HepG2 (cell line): ENCODE results near the gene PLD1.

Experiments
- ETV5 ChIP-seq: IDR thresholded peaks from 2 replicates; pipeline ENCODE4 v1.6.1; 2018; ENCODE audit warnings: missing biosample characterization, missing genetic modification reagents, inconsistent platforms, borderline replicate concordance
- ETV6 ChIP-seq: sonication (generic); formaldehyde crosslinking; conservative IDR thresholded peaks from 2 replicates; pipeline ENCODE4 v1.4.0; 2020; ENCODE audit warnings: missing genetic modification reagents
- FOSL2 ChIP-seq: sonication (generic); formaldehyde crosslinking; IDR thresholded peaks from 2 replicates; pipeline ENCODE4 v1.4.0; 2020; ENCODE audit warnings: missing genetic modification reagents
- SMAD9 ChIP-seq: sonication (generic); formaldehyde crosslinking; IDR thresholded peaks from 2 replicates; pipeline ENCODE4 v1.5.1; 2020; ENCODE audit warnings: mild to moderate bottlenecking, missing genetic modification reagents
- ZNF235 ChIP-seq: sonication (generic); formaldehyde crosslinking; IDR thresholded peaks from 2 replicates; pipeline ENCODE4 v1.8.1; 2023; ENCODE audit warnings: mild to moderate bottlenecking, missing genetic modification reagents, borderline replicate concordance
- ZNF292 ChIP-seq: sonication (generic); formaldehyde crosslinking; IDR thresholded peaks from 2 replicates; pipeline ENCODE4 v1.8.1; 2022; ENCODE audit warnings: mild to moderate bottlenecking, low read depth, missing genetic modification reagents, borderline replicate concordance
- TF ChIP-seq, protein P1 (sequence below): sonication (generic); formaldehyde crosslinking; IDR thresholded peaks from 2 replicates; pipeline ENCODE4 v1.9.0; 2021; ENCODE audit warnings: missing genetic modification reagents, borderline replicate concordance

- no peak for TF ChIP-seq ETV5 (CRISPR knock-in tag)
- TF ChIP-seq FOSL2 (CRISPR knock-in tag) = no peak
- no peak for TF ChIP-seq ZNF235 (CRISPR knock-in tag)
- no peak for TF ChIP-seq ETV6 (CRISPR knock-in tag)
- TF ChIP-seq ZNF292 (CRISPR knock-in tag) = no peak
- TF ChIP-seq, protein P1, sequence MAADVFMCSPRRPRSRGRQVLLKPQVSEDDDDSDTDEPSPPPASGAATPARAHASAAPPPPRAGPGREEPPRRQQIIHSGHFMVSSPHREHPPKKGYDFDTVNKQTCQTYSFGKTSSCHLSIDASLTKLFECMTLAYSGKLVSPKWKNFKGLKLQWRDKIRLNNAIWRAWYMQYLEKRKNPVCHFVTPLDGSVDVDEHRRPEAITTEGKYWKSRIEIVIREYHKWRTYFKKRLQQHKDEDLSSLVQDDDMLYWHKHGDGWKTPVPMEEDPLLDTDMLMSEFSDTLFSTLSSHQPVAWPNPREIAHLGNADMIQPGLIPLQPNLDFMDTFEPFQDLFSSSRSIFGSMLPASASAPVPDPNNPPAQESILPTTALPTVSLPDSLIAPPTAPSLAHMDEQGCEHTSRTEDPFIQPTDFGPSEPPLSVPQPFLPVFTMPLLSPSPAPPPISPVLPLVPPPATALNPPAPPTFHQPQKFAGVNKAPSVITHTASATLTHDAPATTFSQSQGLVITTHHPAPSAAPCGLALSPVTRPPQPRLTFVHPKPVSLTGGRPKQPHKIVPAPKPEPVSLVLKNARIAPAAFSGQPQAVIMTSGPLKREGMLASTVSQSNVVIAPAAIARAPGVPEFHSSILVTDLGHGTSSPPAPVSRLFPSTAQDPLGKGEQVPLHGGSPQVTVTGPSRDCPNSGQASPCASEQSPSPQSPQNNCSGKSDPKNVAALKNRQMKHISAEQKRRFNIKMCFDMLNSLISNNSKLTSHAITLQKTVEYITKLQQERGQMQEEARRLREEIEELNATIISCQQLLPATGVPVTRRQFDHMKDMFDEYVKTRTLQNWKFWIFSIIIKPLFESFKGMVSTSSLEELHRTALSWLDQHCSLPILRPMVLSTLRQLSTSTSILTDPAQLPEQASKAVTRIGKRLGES (CRISPR knock-in tag) = no peak
- TF ChIP-seq SMAD9 (CRISPR knock-in tag) = no peak
Measured at GRCh38 chr3:171753025-171753472, 57.2 kb downstream of the PLD1 start.
